NT2/D1 (cell line): ENCODE data around the gene ANAPC7.

ENCODE experiments used
- DNase-seq: peaks from one replicate; pipeline ENCODE4 v3.0.0-alpha.2; 2011; ENCODE audit warnings: low read depth, low spot score
- H3K27me3 ChIP-seq: 2 replicates; pipeline ENCODE4 v1.6.0; 2011; ENCODE audit warnings: mild to moderate bottlenecking; ENCODE audit not compliant: insufficient read length, insufficient read depth
- H3K36me3 ChIP-seq: 2 replicates; pipeline ENCODE4 v1.6.1; 2011; ENCODE audit warnings: mild to moderate bottlenecking, low read length, mixed read lengths; ENCODE audit not compliant: insufficient read depth, insufficient read length
- H3K4me1 ChIP-seq: 2 replicates; pipeline ENCODE4 v1.5.1; 2011; ENCODE audit not compliant: insufficient read depth, insufficient read length
- H3K4me3 ChIP-seq: 2 replicates; pipeline ENCODE4 v1.5.1; 2011; ENCODE audit warnings: low read depth; ENCODE audit not compliant: insufficient read length
- H3K9ac ChIP-seq: 2 replicates; pipeline ENCODE4 v1.6.0; 2011; ENCODE audit warnings: low read depth; ENCODE audit not compliant: insufficient read length
- H3K9me3 ChIP-seq: 2 replicates; pipeline ENCODE4 v1.5.1; 2011; ENCODE audit warnings: mild to moderate bottlenecking, low read length; ENCODE audit not compliant: insufficient read depth
- SUZ12 ChIP-seq: IDR thresholded peaks from 2 replicates; pipeline ENCODE4 v1.6.1; 2011; ENCODE audit not compliant: insufficient read length, insufficient read depth; ENCODE audit errors: extremely low read depth
- YY1 ChIP-seq: IDR thresholded peaks from 2 replicates; pipeline ENCODE4 v1.6.1; 2011; ENCODE audit not compliant: insufficient read length, insufficient read depth
- ZNF274 ChIP-seq: IDR thresholded peaks from 2 replicates; pipeline ENCODE4 v1.6.1; 2011; ENCODE audit warnings: mild to moderate bottlenecking, low read depth, low read length

ANAPC7 gene

GRCh38 chr12:110351119-110351518 is 52.4 kb downstream of the ANAPC7 start:
- DNase-seq: no peak
- H3K4me1 ChIP-seq: no peaks in the 10 kb centered on the region
- H3K4me3 ChIP-seq: no peak overlapping the region
- peaks cover 49% of the 10 kb centered on the region for H3K36me3 ChIP-seq
- no peaks in the 10 kb centered on the region for H3K9me3 ChIP-seq
- TF ChIP-seq SUZ12 (no peak), ZNF274 (no peak), YY1 (no peak)
- H3K27me3 ChIP-seq: no peaks in the 10 kb centered on the region
- H3K9ac ChIP-seq: no peak overlapping the region

- Histone ChIP-seq H3K27me3 (no peaks in the 10 kb centered on the region), H3K9ac (no peak overlapping the region), H3K4me3 (no peak overlapping the region), H3K4me1 (peaks cover 3% of the 10 kb centered on the region), H3K9me3 (no peaks in the 10 kb centered on the region), H3K36me3 (peaks cover 64% of the 10 kb centered on the region)
- TF ChIP-seq SUZ12 (no peak), ZNF274 (no peak), YY1 (no peak)
- no peak for DNase-seq
Measured at GRCh38 chr12:110349514-110350151, 53.9 kb downstream of the ANAPC7 start.

DNA sequence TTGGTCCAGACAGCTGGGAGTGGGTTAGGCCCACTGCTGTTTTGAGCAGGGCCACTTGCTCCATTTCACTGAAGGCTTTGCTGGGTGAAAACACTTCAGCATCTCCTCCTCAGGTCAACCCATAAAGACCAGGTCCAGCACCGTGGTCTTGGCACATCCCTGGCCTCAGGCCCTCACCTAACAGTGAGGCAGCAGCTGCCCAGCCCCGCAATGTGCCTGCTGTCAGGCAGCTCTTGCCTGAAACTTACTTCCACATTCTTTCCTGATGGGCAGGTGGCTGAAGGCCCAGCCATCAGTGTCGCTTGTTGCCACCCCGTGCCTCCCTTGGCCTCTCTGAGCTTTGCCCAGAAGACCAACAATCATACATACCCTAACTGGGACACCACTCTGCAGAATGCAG is 54.4 kb downstream of the ANAPC7 start:
- Histone ChIP-seq H3K9me3 (no peaks in the 10 kb centered on the region), H3K36me3 (peaks cover 69% of the 10 kb centered on the region), H3K4me1 (peaks cover 3% of the 10 kb centered on the region), H3K4me3 (no peak overlapping the region), H3K9ac (no peak overlapping the region), H3K27me3 (no peaks in the 10 kb centered on the region)
- no peak for DNase-seq
- TF ChIP-seq YY1 (no peak), SUZ12 (no peak), ZNF274 (no peak)

- Histone ChIP-seq H3K36me3 (peaks cover 75% of the 10 kb centered on the region), H3K9ac (no peak overlapping the region), H3K9me3 (no peaks in the 10 kb centered on the region), H3K27me3 (no peaks in the 10 kb centered on the region), H3K4me1 (peaks cover 3% of the 10 kb centered on the region), H3K4me3 (no peak overlapping the region)
- TF ChIP-seq YY1 (no peak), ZNF274 (no peak), SUZ12 (no peak)
- no peak for DNase-seq
Measured at GRCh38 chr12:110348431-110349059, 55.0 kb downstream of the ANAPC7 start.

- DNase-seq: no peak
- no peak overlapping the region for H3K9ac ChIP-seq
- no peaks in the 10 kb centered on the region for H3K27me3 ChIP-seq
- no peaks in the 10 kb centered on the region for H3K9me3 ChIP-seq
- H3K4me3 ChIP-seq: no peak overlapping the region
- TF ChIP-seq YY1: no peak
- TF ChIP-seq ZNF274: no peak
- no peak for TF ChIP-seq SUZ12
- H3K36me3 ChIP-seq: peaks cover 82% of the 10 kb centered on the region
- peaks cover 3% of the 10 kb centered on the region for H3K4me1 ChIP-seq
Measured at GRCh38 chr12:110347767-110348166, 55.7 kb downstream of the ANAPC7 start.

GRCh38 chr12:110345963-110346362 is 57.5 kb downstream of the ANAPC7 start:
- H3K4me3 ChIP-seq: no peak overlapping the region
- TF ChIP-seq SUZ12 (no peak), YY1 (no peak), ZNF274 (no peak)
- no peaks in the 10 kb centered on the region for H3K9me3 ChIP-seq
- peaks cover 95% of the 10 kb centered on the region for H3K36me3 ChIP-seq
- H3K27me3 ChIP-seq: no peaks in the 10 kb centered on the region
- DNase-seq: no peak
- H3K4me1 ChIP-seq: peaks cover 3% of the 10 kb centered on the region
- H3K9ac ChIP-seq: no peak overlapping the region

- no peak for DNase-seq
Measured at GRCh38 chr12:110345176-110345661, 58.3 kb downstream of the ANAPC7 start.

More at GRCh38 chr12:110345176-110345661, 58.3 kb downstream of the ANAPC7 start:
- Histone ChIP-seq H3K4me3 (no peak overlapping the region), H3K9ac (no peak overlapping the region), H3K27me3 (no peaks in the 10 kb centered on the region), H3K4me1 (peaks cover 3% of the 10 kb centered on the region), H3K36me3 (peaks cover 95% of the 10 kb centered on the region), H3K9me3 (no peaks in the 10 kb centered on the region)
- TF ChIP-seq YY1 (no peak), SUZ12 (no peak), ZNF274 (no peak)
